A673 (cell line): ENCODE data around the gene HAUS6. TPM values are rescaled to one million over a fixed set of nuclear protein-coding genes. Genes with fewer than 3 reads are reported as not detected.
"Not testable (repeated sequence)": the region's sequence is repeated elsewhere in the genome, so short reads cannot be mapped to it uniquely, and the experiment has no call there.

Experiments used
- Bru-seq: library from RNA; stranded (reverse); fragments of 400-500 nt; gene quantifications from one replicate; lab custom pipeline; 2021; lab: Mats Ljungman, UMichigan
- BruChase-seq, 2 experiments: library from RNA; stranded (reverse); fragments of 400-500 nt; gene quantifications; one replicate each; lab custom pipeline; 2021; lab: Mats Ljungman, UMichigan
- BruUV-seq: library from RNA; stranded (reverse); fragments of 400-500 nt; replicated peaks from 2 replicates; lab custom pipeline; 2021; lab: Mats Ljungman, UMichigan
- CTCF ChIA-PET: fragments of 300-600 bp; sonication (Branson Sonifier 250); formaldehyde crosslinking; loops from one replicate; lab custom pipeline; 2022; ENCODE audit warnings: antibody characterized with exemption; lab: Charles Lee
- POLR2A ChIA-PET: fragments of 300-600 bp; sonication (Branson Sonifier 250); formaldehyde crosslinking; loops from one replicate; lab custom pipeline; 2022; ENCODE audit warnings: antibody characterized with exemption; ENCODE audit not compliant: low non-redundant PET; lab: Charles Lee
- DNase-seq: peaks from one replicate; pipeline ENCODE4 v3.0.0-alpha.2; 2015; ENCODE audit warnings: low spot score
- H3K27ac ChIP-seq: fragments of 200-600 bp; sonication (generic); 2 replicates; pipeline ENCODE4 v1.5.1; 2016; ENCODE audit warnings: mixed run types, low read depth, mild to moderate bottlenecking, mixed read lengths, antibody characterized with exemption, low read length; ENCODE audit not compliant: poor library complexity, severe bottlenecking
- H3K27me3 ChIP-seq: fragments of 200-600 bp; sonication (generic); replicated peaks from 2 replicates; pipeline ENCODE4 v1.6.1; 2017; ENCODE audit warnings: mixed run types, low read depth, mild to moderate bottlenecking, mixed read lengths, antibody characterized with exemption, low read length; ENCODE audit not compliant: insufficient read depth, poor library complexity
- H3K36me3 ChIP-seq: fragments of 200-600 bp; sonication (generic); 2 replicates; pipeline ENCODE4 v1.6.1; 2016; ENCODE audit warnings: mixed run types, mild to moderate bottlenecking, mixed read lengths, antibody characterized with exemption, low read length; ENCODE audit not compliant: insufficient read depth, poor library complexity, severe bottlenecking
- H3K4me1 ChIP-seq: fragments of 200-600 bp; sonication (generic); 2 replicates; pipeline ENCODE4 v1.6.1; 2017; ENCODE audit warnings: mixed run types, mild to moderate bottlenecking, mixed read lengths, antibody characterized with exemption, low read length; ENCODE audit not compliant: insufficient read depth, poor library complexity, severe bottlenecking
- H3K4me3 ChIP-seq: fragments of 200-600 bp; sonication (generic); 2 replicates; pipeline ENCODE4 v1.5.1; 2016; ENCODE audit warnings: low read depth, mixed run types, mild to moderate bottlenecking, mixed read lengths, low read length; ENCODE audit not compliant: poor library complexity, severe bottlenecking
- H3K9me3 ChIP-seq: fragments of 200-600 bp; sonication (generic); 2 replicates; pipeline ENCODE4 v1.6.1; 2016; ENCODE audit warnings: mixed run types, low read depth, mild to moderate bottlenecking, mixed read lengths, antibody characterized with exemption, low read length; ENCODE audit not compliant: poor library complexity, severe bottlenecking
- EZH2 ChIP-seq: fragments of 200-600 bp; sonication (generic); IDR thresholded peaks from 2 replicates; pipeline ENCODE4 v1.6.1; 2017; ENCODE audit warnings: borderline replicate concordance, low read depth, mild to moderate bottlenecking, mixed read lengths, antibody characterized with exemption, low read length; ENCODE audit not compliant: poor library complexity, severe bottlenecking
- intact Hi-C: fragments of 100-400 bp; cut with micrococcal nuclease; formaldehyde crosslinking; loops from one replicate; pipeline ENCODE4 v1.10.0; 2022; ENCODE audit not compliant: unreplicated experiment
- long read RNA-seq: library from polyadenylated mRNA; stranded (forward); transcript quantifications from one replicate; pipeline ENCODE4 v2.0.0, GENCODE V29; 2022
- total RNA-seq: library from RNA; stranded (reverse); gene quantifications from 2 replicates; pipeline ENCODE4 v1.2.3, GENCODE V29; 2021
- TF ChIP-seq, protein P1 (sequence below): fragments of 300-800, 200-600 bp; sonication (generic); conservative IDR thresholded peaks from 2 replicates; pipeline ENCODE4 v1.5.1; 2017; ENCODE audit warnings: low read depth, mild to moderate bottlenecking, antibody characterized with exemption, low read length, moderate library complexity, mixed read lengths

The HAUS6 gene, protein sequence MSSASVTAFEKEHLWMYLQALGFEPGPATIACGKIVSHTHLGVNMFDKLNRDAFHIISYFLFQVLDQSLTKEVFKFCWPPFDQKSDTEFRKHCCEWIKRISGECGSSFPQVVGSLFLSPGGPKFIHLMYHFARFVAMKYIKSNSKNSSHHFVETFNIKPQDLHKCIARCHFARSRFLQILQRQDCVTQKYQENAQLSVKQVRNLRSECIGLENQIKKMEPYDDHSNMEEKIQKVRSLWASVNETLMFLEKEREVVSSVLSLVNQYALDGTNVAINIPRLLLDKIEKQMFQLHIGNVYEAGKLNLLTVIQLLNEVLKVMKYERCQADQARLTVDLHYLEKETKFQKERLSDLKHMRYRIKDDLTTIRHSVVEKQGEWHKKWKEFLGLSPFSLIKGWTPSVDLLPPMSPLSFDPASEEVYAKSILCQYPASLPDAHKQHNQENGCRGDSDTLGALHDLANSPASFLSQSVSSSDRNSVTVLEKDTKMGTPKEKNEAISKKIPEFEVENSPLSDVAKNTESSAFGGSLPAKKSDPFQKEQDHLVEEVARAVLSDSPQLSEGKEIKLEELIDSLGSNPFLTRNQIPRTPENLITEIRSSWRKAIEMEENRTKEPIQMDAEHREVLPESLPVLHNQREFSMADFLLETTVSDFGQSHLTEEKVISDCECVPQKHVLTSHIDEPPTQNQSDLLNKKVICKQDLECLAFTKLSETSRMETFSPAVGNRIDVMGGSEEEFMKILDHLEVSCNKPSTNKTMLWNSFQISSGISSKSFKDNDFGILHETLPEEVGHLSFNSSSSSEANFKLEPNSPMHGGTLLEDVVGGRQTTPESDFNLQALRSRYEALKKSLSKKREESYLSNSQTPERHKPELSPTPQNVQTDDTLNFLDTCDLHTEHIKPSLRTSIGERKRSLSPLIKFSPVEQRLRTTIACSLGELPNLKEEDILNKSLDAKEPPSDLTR
- 22.1 and 26.1 TPM in 2 replicates for total RNA-seq
- Bru-seq, nascent RNA = percentile 80 among the genes with signal in this experiment
- BruChase-seq, experiment 1, labeled RNA remaining after a 2-hour chase = percentile 85 among the genes with signal in this experiment
- percentile 81 among the genes with signal in this experiment for BruChase-seq, experiment 2, labeled RNA remaining after a 6-hour chase
- long read RNA-seq, full-length matches to known transcripts = 28 of 31 reads
- long read RNA-seq, partial matches to known transcripts = 1 of 31 reads
- long read RNA-seq, other reads (novel, unspliced or antisense) = 2 of 31 reads

DNA sequence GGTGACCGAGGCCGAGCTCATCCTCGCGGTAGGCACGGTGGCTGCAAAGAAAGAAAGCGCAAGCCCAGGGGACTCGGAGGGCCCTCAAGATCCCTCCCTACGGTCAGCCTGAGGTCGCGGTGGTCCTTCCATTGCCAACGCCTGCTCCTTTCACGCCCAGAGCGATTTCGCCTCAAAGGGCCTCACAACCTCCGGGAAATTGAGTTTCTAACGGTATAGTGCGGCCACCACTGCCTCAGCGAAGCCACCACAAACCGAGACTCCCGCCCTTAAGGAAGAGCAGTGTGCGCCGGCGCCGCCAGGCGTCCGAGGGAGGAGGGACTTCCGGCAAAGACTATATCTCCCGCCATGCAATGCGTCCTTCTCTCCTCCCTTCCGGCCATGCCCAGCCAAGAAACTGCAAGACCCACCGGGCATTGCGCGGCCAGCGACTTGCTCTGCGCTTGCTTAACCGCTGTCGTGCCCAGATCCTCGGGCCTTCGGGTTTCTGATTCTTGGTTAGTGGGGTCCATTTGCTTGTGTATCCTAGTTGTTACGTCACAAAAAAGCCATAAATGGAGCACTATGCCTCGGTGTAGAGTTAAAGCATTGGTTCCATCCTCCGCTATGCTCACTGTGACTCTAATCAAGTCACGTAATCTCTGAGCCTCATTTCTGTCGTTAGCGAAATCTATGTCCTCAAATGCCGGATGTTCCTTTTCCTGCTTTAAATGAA, at the start of gene HAUS6:
HAUS6 (minus strand) TSS at position 274 of the 715 bp plus-strand sequence; CDS start at position 21, 253 bp downstream.
- intact Hi-C loops = loop anchor here (10.0 kb wide), 1 partner anchor 272 kb away; no protein-coding TSS in a partner anchor
- Histone ChIP-seq H3K27me3 (no peaks in the 10 kb centered on the region), H3K9me3 (no peaks in the 10 kb centered on the region), H3K4me1 (no peaks in the 10 kb centered on the region), H3K27ac (peak within 1 kb of the TSS; percentile 75), H3K4me3 (peak within 1 kb of the TSS; percentile 72), H3K36me3 (peaks cover 4% of the 10 kb centered on the region)
- ChIA-PET CTCF (no interaction called here), POLR2A (no interaction called here)
- BruUV-seq = no TSS peak
- DNase-seq = peak; percentile 94
- TF ChIP-seq EZH2 = no peak
- TF ChIP-seq, protein P1, sequence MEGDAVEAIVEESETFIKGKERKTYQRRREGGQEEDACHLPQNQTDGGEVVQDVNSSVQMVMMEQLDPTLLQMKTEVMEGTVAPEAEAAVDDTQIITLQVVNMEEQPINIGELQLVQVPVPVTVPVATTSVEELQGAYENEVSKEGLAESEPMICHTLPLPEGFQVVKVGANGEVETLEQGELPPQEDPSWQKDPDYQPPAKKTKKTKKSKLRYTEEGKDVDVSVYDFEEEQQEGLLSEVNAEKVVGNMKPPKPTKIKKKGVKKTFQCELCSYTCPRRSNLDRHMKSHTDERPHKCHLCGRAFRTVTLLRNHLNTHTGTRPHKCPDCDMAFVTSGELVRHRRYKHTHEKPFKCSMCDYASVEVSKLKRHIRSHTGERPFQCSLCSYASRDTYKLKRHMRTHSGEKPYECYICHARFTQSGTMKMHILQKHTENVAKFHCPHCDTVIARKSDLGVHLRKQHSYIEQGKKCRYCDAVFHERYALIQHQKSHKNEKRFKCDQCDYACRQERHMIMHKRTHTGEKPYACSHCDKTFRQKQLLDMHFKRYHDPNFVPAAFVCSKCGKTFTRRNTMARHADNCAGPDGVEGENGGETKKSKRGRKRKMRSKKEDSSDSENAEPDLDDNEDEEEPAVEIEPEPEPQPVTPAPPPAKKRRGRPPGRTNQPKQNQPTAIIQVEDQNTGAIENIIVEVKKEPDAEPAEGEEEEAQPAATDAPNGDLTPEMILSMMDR = no peak

DNA sequence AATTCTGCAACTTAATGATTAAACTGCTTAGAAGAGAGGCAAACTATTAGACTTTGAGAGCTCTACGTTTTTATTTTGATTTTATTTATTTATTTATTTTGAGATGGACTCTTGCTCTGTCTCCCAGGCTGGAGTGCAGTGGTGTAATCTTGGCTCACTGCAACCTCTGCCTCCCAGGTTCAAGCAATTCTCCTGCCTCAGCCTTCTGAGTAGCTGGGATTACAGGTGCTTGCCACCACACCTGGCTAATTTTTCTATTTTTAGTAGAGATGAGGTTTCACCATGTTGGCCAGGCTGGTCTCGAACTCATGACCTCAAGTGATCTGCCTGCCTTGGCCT, 49.4 kb upstream of the HAUS6 start:
- H3K27ac ChIP-seq, intact Hi-C loops, H3K4me3 ChIP-seq, DNase-seq, H3K4me1 ChIP-seq, POLR2A ChIA-PET, CTCF ChIA-PET, H3K9me3 ChIP-seq, H3K27me3 ChIP-seq, BruUV-seq, H3K36me3 ChIP-seq: not testable (repeated sequence)

DNA sequence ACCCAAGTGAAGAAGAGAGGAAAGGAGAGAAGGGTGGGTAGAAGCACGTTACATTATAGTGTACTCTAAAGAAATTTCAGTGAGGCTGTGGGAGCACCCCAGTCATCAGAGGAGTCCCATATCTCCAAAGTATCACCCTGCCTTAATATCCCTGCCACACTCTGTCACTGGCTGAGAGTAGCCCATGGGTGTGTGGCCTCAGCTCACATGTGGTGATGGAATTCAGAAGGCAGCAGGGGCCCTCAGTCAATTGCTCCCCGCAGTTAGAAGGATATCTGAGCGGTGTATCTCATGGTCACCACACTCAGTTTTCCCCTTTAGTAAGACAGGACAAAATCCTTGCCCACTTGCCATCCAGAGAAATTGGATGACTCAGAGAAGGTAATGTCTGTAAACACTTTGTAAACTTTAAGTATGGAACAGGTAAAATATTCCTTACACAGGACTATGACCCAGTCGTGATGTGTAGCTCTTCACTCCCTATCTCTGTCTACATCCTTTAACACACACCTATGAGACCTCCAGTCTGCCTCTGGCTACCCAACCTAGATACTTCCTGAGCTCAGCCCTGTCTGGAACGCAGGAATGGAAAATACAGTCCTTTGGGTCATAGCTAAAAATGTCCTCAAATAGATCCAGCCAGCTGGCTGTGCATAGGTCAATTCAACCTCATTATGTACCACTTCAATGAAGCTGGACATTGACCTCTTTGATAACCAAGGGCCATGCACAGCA, 48.9 kb upstream of the HAUS6 start:
- TF ChIP-seq, protein P1 = no peak
- no peak for TF ChIP-seq EZH2
- Histone ChIP-seq H3K36me3 (no peaks in the 10 kb centered on the region), H3K9me3 (no peaks in the 10 kb centered on the region), H3K4me3 (no peak overlapping the region), H3K27me3 (no peaks in the 10 kb centered on the region), H3K27ac (no peak overlapping the region), H3K4me1 (no peaks in the 10 kb centered on the region)
- ChIA-PET CTCF (no interaction called here), POLR2A (no interaction called here)
- no peak for DNase-seq
- BruUV-seq = no TSS peak
- intact Hi-C loops = no loop called here
